Measurements from ENCODE around the gene SLC12A4.

GRCh38 chr16:67942510-67943255, 25.8 kb downstream of the SLC12A4 start:
- no peak for TF ChIP-seq JUN (IDR thresholded peaks at IDR 0.05)
- no peak for TF ChIP-seq POLR2A (IDR thresholded peaks at IDR 0.05; ENCODE audit: low read length)

Measured in A549 (cell line).